GM20431 (cell line): ENCODE measurements around the gene DPF3.

Source experiments
- in situ Hi-C: fragments of 300-500 bp; cut with MseI, MboI; formaldehyde crosslinking; loops from one replicate; pipeline ENCODE4 v1.15.0; 2020; ENCODE audit warnings: low sequenced_read_pairs; ENCODE audit not compliant: unreplicated experiment

DPF3 gene

GRCh38 chr14:72781561-72782508 is 112.1 kb downstream of the DPF3 start:
- in situ Hi-C loops, result no loop called here

GRCh38 chr14:72780751-72781150 is 113.2 kb downstream of the DPF3 start:
- in situ Hi-C loops, result no loop called here

- in situ Hi-C loops, result no loop called here
Measured at GRCh38 chr14:72779679-72780078, 114.2 kb downstream of the DPF3 start.

GRCh38 chr14:72777636-72778035 is 116.3 kb downstream of the DPF3 start:
- in situ Hi-C loops, result no loop called here

- in situ Hi-C loops, result no loop called here
Measured at GRCh38 chr14:72776701-72777261, 117.1 kb downstream of the DPF3 start.

GRCh38 chr14:72775923-72776554 is 117.9 kb downstream of the DPF3 start:
- in situ Hi-C loops, result no loop called here

- in situ Hi-C loops, result no loop called here
Measured at GRCh38 chr14:72774894-72775620, 118.8 kb downstream of the DPF3 start.

- in situ Hi-C loops, result no loop called here
Measured at GRCh38 chr14:72774141-72774540, 119.8 kb downstream of the DPF3 start.

GRCh38 chr14:72771561-72771960 is 122.3 kb downstream of the DPF3 start:
- in situ Hi-C loops, result no loop called here

GRCh38 chr14:72766296-72766695 is 127.6 kb downstream of the DPF3 start:
- in situ Hi-C loops, result no loop called here

- in situ Hi-C loops, result no loop called here
Measured at GRCh38 chr14:72763892-72764291, 130.0 kb downstream of the DPF3 start.

- in situ Hi-C loops, result no loop called here
Measured at GRCh38 chr14:72759670-72760069, 134.2 kb downstream of the DPF3 start.

- in situ Hi-C loops, result no loop called here
Measured at GRCh38 chr14:72758993-72759392, 134.9 kb downstream of the DPF3 start.

GRCh38 chr14:72758420-72758819 is 135.5 kb downstream of the DPF3 start:
- in situ Hi-C loops, result no loop called here

GRCh38 chr14:72756967-72757366 is 136.9 kb downstream of the DPF3 start:
- in situ Hi-C loops, result no loop called here

- in situ Hi-C loops, result no loop called here
Measured at GRCh38 chr14:72755766-72756165, 138.1 kb downstream of the DPF3 start.

GRCh38 chr14:72754949-72755348 is 139.0 kb downstream of the DPF3 start:
- in situ Hi-C loops, result no loop called here

- in situ Hi-C loops, result no loop called here
Measured at GRCh38 chr14:72753879-72754400, 140.0 kb downstream of the DPF3 start.

- in situ Hi-C loops, result no loop called here
Measured at GRCh38 chr14:72753044-72753710, 140.7 kb downstream of the DPF3 start.

GRCh38 chr14:72752034-72752412 is 141.9 kb downstream of the DPF3 start:
- in situ Hi-C loops, result no loop called here
